Epidermal melanocyte (primary cell): ENCODE data around the gene PKIG.
"Not testable (repeated sequence)": the region's sequence is repeated elsewhere in the genome, so short reads cannot be mapped to it uniquely, and the experiment has no call there.

ENCODE experiments used
- DNase-seq: peaks from one replicate; pipeline ENCODE4 v3.0.0; 2011; ENCODE audit warnings: low spot score; ENCODE audit not compliant: insufficient read length

Gene PKIG

DNA sequence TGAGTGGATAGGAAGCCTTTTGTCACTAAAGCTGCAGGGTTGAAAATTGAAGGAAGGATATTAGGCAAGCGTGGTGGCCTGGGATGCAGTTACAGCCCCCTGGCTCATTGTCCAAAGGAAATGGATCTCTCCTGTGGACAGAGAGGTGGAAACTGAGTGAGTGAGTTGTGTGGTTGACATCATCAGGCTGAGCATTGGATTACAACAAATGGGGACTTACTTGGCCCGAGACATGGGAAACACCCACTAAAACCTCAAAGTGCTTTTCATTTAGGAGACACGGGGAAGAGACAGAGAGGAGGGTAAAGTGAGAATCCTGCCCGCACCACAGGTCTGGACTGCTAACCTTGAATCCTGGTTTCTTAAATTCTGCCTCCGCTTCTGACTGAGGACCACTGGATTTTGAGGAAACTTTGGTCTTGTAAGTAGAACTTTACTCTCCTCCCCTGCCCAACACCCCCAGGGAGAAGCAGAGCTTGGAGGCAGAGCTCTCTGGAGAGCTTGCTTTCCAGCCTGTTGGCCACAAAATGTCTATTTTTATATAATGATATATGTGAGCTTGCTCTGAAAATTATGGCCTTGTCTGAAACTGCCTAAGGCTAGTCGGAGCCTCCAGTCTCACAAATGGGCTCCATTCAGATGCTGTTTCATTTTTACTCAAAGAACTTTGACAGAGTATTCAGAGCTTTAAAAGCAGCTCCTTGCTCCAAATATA, at the start of gene PKIG:
Gene PKIG, plus strand, starts transcription at position 269 of the 715 bp plus-strand sequence. CDS start 31,978 bp downstream, outside the sequence.
- peak; percentile 61 for DNase-seq

DNA sequence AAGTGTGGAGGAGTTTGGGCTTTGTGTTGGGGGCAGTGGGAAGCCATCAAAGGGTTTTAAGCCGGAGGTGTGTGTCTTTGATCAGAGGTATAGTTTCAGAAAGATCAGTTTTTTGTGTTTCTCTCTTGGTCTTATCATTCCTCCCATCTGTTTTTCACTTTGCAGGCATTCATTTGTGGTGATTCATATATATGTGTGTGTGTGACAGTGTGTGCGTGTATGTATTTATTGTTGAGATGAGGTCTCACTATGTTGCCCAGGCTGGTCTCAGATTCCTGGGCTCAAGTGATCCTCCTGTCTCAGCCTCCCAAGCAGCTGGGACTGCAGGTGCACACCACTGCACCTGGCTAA, 49.4 kb upstream of the PKIG start:
- no peak for DNase-seq

DNA sequence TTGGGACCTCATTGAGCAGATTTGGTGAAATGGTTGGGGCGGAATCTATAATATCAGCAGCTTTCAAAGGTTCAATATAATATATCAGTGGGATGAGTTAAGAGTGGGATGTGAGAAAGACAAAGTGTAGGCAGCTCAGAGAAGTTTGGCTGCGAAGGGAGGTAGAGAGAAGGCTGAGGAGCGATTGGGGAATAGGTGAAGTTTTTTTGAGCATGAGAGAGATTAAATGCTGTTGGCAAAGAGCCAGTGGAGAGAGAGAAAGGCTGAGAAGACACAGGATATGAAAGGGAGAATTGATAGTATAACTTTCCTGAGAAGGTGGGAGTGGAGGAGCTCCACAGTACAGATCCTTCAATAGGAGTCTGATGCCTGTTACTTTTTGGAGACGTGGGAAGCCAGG, 48.5 kb upstream of the PKIG start:
- no peak for DNase-seq

DNA sequence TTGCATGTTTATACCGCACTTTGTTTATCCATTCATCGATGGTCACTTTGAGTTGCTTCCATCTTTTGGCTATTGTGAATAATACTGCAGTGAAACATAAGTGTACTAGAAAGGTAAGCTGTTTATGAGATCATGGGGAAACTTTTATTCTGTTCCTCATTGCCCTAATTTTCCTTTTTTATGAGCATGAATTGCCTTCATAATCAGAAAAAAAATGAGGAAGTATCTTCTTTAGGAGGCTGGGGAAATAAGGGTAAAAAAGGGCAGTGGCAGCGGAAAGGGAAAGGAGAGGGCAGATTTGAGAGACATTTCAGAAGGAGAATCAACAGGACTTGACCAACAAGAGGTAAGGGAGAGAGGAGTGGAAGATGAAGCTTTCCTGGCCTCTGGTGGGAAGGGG, 46.2 kb upstream of the PKIG start:
- DNase-seq = no peak

DNA sequence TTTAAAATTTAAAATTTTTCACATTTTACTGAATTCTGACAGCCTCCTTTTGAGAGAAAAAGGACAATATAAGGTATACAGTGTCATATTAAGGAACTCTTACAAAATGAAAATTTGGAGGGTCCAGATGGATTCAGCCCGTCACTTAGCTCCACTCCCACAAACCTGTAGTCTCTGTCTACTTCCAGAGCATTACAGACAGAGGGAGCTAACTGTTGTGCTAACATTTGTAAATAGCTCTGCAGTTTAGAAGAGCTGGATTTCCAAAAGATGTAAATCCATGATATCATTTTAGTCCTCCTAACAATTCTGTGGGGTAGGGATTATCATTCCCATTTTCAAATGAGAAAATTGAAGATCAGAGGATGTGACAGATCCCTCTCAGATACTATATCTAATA, 44.4 kb upstream of the PKIG start:
- no peak for DNase-seq

DNA sequence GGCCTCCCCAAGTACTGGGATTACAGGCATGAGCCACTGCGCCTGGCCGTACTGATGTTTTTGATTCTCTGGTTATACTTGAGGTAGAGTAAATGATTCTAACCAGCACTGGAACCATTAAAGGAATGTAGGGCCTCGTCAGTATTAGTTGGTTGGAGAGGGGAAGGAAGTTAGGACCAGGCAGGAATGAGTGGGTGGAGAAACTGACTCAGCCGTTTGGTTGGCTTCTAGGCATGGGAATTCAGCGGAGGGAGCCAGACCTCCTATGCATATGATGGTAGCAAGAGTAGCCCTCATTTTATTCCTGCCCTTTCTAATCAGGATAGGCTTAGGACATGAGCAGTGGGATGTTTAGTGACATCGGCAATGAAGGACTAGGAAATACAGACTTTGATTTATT, 41.5 kb upstream of the PKIG start:
- no peak for DNase-seq

DNA sequence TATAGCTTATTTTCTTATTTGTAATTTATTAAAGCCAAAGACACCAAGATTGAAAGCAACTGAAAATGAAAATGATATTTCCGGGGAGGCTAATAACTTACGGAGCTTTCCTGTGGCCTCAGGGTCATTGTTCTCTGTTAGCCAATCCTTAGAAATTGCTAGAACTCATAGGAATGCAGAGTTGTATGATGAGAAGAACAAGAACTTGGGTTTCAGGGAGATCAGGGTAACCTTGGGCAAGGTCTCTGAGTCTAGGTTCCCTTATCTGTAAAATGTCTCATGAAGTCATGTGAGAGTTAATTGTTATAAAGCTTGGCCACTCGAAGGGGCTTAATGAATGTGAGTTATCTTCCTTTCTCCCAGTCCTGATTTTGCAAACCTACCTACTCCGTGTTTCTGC, 40.4 kb upstream of the PKIG start:
- no peak for DNase-seq

DNA sequence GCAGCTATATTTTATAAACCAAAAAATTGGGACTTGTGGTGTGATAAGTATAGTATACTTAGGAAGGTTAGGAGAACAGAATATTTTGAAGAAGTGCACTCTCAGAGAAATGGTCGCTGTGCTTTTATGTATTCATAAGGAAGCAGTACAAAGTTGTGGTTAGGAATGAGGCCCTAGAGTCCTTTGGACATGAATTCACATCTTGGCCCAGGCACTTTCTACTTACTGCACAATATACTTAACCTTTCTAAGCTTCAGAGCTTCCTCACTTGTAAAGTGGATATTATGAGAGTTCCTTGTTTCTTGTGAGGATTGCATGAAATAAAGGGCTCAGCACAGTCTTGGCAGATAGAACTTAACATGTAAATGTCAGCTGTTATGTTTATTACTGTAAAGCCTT, 39.5 kb upstream of the PKIG start:
- DNase-seq = no peak

DNA sequence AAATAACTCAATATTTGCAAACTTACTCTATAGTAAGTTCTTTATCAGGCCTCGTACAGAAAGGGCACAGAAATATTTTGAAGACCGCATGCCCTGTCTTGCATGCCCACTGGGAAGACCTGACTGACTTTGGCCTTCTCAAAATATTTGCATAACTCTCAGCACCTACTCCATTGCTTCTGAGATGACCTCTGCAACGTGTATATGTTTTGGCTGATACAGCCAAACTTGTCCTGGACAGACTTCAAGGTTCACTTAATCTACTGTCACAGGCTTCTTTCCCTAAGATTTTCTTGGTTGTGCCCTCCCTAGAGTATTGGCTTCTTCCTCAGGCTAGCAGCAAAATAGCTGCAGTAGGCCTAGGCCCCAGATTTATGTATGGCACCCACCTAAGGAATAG, 39.0 kb upstream of the PKIG start:
- DNase-seq = no peak

DNA sequence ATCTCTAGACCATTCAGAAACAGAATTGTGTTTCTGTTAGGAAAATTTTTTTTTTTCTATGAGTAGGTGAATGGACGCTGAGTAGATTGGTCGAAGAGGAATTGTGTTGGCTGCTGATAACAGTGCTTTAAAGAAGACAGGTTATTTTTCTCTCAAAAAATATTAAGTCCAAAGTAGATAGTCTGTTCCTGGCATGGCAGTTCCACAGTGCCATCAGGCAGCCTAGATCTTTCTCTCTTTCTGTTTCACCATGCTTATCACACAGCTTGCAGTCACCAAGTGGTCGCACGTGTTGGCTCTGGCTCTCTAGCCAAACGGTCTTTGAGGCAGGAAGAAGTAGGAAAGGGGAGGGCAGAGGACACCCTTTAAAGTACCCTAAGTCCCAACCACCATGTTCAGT, 38.1 kb upstream of the PKIG start:
- DNase-seq = no peak

DNA sequence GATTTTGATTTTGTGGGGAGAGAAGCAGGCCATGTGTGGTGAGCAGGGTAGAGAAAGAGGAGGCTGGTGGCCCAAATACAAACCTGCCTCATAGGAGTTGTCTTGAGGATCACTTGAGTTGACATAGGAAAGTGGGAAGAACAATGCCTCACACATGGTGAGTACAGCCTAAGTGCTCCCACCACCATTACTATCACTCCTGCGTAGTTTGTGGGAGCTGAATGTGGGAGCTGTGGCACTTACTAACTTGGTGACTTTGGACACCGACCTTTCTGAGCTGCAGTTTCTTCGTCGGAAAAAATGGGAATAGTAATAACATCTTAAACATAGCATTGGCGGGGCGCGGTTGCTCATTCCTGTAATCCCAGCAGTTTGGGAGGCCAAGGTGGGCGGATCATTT, 35.0 kb upstream of the PKIG start:
- no peak for DNase-seq

DNA sequence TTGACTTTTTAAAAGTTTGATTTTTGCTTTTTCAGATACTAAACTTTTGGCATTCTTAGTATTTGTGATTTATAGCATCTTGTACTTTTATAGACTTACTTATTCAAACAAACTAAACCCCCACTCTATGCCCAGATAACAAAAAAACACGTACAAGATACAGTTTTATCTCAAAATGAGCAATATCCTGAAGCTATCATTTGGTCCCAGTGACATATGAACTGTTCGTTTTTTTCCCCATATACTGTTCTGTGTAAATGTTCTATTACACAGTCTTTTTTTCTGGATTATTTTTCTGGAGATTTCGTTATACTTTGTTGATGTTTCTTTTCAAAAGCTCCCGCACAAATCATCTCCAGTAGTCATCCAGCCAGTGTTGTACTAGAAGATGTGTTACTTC, 33.3 kb upstream of the PKIG start:
- no peak for DNase-seq

DNA sequence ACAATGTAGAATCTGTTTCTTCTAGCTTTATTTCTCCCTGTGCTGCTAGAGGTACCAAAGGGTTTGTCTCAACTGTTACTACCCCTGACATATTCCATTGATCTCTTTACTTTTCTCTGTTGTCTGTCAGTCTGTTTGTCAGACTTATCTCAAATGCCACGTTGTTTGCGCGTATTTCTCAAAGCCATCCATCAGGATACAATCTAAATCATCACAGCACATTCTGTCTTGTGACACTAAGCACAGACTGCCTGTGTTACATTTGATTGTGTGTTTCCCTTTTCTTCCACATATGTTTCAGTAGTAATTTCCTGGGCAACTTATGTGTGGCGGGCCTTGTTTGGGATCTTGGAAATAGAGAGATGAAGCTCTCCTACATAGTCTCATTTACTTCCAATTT, 30.3 kb upstream of the PKIG start:
- DNase-seq = no peak

DNA sequence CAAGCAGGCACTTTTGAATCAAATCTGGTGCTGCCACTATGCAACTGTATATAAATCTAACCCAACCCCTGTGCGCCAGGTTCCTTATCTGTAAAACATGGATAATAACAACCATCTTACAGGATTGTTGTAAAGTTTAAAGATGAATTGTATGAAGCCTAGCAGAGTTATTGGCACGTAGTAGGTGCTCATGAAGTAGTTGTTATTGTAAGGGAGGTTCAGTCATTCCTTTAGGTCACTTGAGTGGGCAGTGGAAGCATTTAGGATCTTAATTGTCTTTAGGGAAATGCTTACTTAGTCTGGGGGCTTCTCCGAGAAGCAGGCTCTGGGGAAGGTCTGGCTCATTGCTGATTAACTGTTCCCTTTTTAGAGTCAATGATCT, 29.8 kb upstream of the PKIG start:
- no peak for DNase-seq

DNA sequence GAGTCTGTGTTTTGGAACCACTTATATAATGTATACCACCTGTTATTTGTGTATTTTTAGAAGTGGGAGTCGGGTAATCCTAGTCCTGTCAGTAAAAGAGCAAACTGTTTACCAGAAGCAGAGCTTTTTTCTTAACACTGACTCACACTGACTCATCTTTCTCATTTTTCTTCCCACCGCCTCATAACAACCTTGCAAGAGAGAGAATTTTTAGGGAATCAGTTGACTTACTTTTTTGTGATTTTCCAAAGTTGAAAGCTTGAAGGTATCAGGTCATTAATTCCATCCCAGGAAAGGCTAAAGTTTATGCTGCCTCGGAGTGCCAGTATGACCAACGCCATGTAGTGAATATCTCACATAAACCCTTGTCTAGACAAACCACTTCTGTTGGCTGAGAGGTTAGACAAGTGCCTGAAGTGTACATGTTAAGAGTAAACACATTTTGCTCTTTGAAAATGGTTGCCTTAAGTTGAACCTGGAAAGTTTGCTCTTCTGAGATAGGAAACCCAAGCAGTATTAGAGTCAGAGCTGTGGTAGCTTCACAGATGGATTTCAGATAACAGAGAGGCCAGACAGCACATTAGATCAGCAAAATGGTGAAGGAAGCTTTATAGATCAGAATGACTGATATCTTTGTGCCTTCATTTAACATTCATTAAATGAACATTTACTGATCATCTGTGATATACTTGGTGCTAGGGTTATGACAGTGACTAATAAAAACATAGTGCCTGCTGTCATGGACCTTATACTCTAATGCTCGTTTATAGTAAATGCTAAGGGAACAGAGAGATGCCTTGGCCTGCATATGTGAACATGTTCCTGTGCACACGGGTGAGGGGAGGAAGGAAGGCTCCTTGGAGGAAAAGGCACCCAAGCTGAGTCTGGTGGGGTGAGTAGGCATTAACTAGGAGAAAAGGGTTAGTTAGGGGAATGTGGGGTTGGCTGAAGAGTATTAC, 29.1 kb upstream of the PKIG start:
- DNase-seq = no peak

DNA sequence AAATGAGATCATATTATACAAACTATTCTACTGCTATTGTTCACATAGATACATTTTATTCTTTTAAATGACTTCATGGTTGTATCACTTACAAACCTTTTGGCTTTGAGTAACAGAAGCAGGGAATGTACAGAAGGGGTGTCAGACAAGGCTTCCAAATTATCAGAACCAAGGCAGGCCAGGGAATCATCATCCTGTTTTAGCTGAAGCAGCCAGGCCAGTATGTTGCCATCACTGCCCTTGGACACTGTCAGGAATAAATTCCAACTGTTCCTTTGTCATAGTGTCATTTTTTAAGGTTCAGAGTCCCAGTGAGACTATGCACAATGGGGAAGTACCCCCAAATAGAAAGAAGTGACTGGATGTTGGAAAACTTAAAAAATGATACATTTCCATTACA, 23.1 kb upstream of the PKIG start:
- DNase-seq = no peak

DNA sequence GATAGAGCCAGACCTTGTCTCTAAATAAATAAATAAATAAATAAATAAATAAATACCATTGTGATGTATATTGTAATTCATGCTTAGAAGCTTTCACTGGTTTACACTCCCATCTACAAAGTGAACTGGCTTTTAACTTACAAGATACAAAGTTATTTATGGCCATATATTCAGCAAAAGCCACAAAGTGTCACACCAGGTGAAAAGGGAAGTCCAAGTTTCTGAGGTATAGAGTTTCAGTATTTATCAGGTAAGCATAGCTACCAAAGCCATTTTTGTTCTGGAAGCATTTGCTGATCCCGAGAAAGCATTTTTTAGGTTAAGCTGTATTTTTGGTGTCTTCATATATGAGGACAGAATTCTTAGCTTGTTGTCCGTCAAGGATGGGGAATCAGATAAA, 22.1 kb upstream of the PKIG start:
- no peak for DNase-seq

DNA sequence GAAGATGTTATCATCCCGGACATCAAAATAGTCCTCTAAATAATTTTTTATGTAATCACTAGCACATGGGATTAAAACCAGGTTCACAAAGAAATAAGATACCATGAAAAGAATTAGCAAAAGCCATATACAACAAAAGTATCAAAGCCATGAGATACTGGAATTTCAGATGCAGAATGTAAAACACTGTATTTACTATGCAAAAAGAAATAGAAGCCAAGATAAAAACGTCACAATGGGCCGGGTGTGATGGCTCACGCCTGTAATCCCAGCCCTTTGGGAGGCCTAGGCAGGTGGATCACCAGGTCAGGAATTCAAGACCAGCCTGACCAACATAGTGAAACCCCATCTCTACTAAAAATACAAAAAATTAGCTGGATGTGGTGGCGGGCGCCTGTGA, 21.6 kb upstream of the PKIG start:
- DNase-seq = not testable (repeated sequence)

DNA sequence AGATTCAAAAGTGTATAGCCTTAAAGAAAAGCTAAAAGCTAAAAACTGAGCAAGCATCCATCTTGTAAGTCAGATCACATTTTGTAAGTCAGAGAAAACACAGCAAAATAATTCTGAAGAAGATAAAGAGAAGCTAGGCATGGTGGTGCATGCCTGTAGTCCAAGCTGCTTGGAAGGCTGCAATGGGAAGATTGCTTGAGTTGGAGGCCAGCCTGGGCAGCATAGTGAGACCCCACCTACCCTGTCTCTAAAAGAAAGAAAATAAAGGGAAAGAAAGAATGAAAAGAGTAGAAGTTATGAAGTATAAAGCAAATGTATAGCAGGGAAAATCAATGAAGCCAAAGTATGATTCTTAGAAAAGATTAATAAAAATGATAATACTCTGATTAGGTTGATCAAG, 20.5 kb upstream of the PKIG start:
- no peak for DNase-seq

DNA sequence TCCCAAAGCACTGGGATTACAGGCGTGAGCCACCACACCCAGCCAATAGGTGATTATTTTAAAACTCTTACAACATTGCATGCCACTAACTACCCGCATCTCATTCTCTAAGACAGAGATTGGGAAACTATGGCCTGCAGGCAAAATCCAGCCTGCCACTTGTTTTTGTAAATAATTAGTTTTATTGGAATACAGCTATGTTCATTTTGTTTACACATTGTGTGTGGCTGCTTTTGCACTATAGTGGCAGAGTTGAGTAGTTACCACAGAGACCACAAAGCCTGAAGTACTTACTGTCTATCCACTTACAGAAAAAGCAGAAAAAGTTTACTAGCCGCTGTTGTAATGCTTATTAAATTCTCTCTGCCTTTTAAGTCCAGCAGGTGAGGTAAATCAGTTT, 16.4 kb upstream of the PKIG start:
- DNase-seq = no peak

DNA sequence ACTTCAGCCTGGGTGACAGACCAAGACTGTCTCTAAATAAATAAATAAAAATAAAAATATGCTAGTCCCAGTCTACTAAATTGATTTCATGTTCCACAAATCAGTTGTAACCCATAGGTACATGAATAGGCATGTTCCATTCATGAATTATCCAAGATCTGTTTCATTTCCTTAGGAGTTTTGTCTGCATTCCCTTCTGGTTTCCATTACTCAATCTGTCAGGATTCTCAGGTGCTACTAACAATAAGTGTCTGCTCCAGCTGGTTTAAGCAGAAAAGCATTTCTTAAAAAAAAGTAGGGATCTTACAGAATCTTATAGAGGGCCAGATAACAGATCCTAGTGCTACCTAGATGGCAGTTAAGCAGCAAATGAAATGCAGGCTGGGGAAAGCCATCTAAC, 15.6 kb upstream of the PKIG start:
- DNase-seq = no peak

DNA sequence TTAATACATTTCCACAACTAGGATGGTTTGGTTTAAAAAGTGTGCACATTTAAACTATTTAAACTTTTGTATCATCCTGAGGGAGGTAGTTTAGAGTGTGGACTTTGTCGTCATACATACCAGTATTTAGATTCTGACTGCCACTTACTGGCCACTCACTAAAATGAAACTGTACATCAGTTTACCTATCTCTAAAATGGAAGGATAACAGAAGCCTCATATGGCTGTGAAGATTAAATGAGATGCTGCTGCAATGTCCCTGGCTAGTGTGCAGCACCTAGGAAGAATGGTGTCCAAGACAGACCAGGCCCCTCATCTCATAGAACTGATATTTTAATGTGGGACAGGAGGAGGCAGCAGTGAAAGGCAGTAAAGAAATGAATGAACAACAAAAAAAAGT, 12.0 kb upstream of the PKIG start:
- DNase-seq = no peak
